ENCODE data around the gene DENND2A. TPM values are rescaled to one million over a fixed set of nuclear protein-coding genes. Genes with fewer than 3 reads are reported as not detected.

The DENND2A gene
- total and polyA plus RNA-seq, 2 of the 4 experiments (the other 2 are of a cell fraction) = 7.5 to 10.3 TPM

DNA sequence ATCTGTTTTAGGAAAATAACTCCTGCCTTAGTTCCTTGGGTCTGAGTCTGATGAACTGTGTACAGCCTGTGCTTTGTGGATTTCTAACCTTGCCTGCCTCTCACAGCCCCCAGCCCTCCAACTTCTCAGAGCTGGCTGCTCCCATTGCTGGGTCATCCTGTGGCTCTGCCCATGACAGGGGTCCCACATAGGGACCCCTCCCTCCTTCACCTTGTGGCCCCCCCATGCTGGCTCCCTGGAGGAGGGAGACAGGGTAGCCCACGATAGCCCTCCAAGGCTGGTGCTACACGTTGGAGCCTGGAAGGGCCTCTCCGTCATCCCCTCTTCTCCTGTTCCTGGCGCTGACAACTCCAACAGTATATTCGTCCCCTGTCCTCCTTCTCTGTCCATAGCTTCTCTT, 2.8 kb upstream of the DENND2A start:
- Histone ChIP-seq H3K4ac (ENCODE audit: low read depth, low read length) (no peak overlapping the region), H4K91ac (ENCODE audit: insufficient read depth, low read depth, low read length) (no peak overlapping the region), H2BK20ac (ENCODE audit: low read depth, low read length) (no peak overlapping the region), H3K56ac (ENCODE audit: extremely low read depth, insufficient read depth, low read length) (no peak overlapping the region), H2BK15ac (ENCODE audit: low read depth, low read length) (no peak overlapping the region), H3K14ac (replicated peaks; ENCODE audit: low read depth, low read length) (no peak overlapping the region), H3K9me1 (ENCODE audit: insufficient read depth, low read length) (no peaks in the 10 kb centered on the region; the same call in 1 of the 2 replicates), H4K5ac (ENCODE audit: low read depth, low read length) (no peak overlapping the region), H3K27me3 (ENCODE audit: control insufficient read depth, insufficient read depth, low read length) (no peaks in the 10 kb centered on the region), H4K8ac (ENCODE audit: low read depth in 2 of 2, low read length in 2 of 2) (no peak overlapping the region), H3K27ac (ENCODE audit: insufficient read depth, low read length) (no peak overlapping the region), H3K9ac (ENCODE audit: low read depth, low read length) (no peak overlapping the region), H2AK9ac (replicated peaks; ENCODE audit: low read depth, low read length, poor library complexity) (no peak overlapping the region), H3K36me3 (ENCODE audit: control insufficient read depth, insufficient read depth, low read length) (no peaks in the 10 kb centered on the region), H3K4me1 (ENCODE audit: control insufficient read depth, insufficient read depth, low read length) (peaks cover 12% of the 10 kb centered on the region), H3K79me1 (ENCODE audit: low read depth in 1 of 2, low read length in 2 of 2) (peaks cover 4 to 23% of the 10 kb centered on the region in 2 experiments; a peak in 3 of 4 replicates), H3K18ac (ENCODE audit: low read depth, low read length) (no peak overlapping the region), H2BK5ac (ENCODE audit: low read depth, low read length, poor library complexity, severe bottlenecking) (no peak overlapping the region), H3K9me3 (ENCODE audit: control insufficient read depth, insufficient read depth, low read length) (no peaks in the 10 kb centered on the region), H4K20me1 (ENCODE audit: insufficient read depth, low read length) (peaks cover 5% of the 10 kb centered on the region; the same call in 1 of the 2 replicates), H2BK120ac (ENCODE audit: low read depth, low read length) (no peak overlapping the region), H3K23ac (ENCODE audit: low read depth, low read length) (no peak overlapping the region), H2AFZ (replicated peaks; ENCODE audit: low read length, poor library complexity) (no peak overlapping the region), H3K4me3 (ENCODE audit: insufficient read depth, low read depth, low read length) (no peak overlapping the region), H3K4me2 (ENCODE audit: low read depth, low read length) (no peak overlapping the region), H2AK5ac (ENCODE audit: low read depth, low read length) (no peak overlapping the region)
- dilution Hi-C loops (cut with HindIII; ENCODE audit: low sequenced_read_pairs, unreplicated experiment) (no loop called here), in situ Hi-C loops (cut with MboI; ENCODE audit: low sequenced_read_pairs) (no loop called here), intact Hi-C loops (cut with micrococcal nuclease) (no loop called here)
- no CpG with 5 or more reads among the region's 5 CpGs for WGBS, 2 experiments (ENCODE audit: extremely low coverage in 2 of 2, insufficient read length in 1 of 2)
- ChIA-PET POLR2A (ENCODE audit: unreplicated experiment) (no interaction called here), CTCF (no interaction called here)
- TF ChIP-seq, protein P1, sequence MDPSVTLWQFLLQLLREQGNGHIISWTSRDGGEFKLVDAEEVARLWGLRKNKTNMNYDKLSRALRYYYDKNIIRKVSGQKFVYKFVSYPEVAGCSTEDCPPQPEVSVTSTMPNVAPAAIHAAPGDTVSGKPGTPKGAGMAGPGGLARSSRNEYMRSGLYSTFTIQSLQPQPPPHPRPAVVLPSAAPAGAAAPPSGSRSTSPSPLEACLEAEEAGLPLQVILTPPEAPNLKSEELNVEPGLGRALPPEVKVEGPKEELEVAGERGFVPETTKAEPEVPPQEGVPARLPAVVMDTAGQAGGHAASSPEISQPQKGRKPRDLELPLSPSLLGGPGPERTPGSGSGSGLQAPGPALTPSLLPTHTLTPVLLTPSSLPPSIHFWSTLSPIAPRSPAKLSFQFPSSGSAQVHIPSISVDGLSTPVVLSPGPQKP (IDR thresholded peaks at IDR 0.05; ENCODE audit: borderline replicate concordance, low read depth, low read length) = no peak
- TF ChIP-seq POLR2A (IDR thresholded peaks at IDR 0.05; ENCODE audit: low read depth, low read length) = no peak
- TF ChIP-seq CEBPB (IDR thresholded peaks at IDR 0.05; ENCODE audit: low read depth, low read length) = no peak
- no peak for TF ChIP-seq MAFK (IDR thresholded peaks at IDR 0.05; ENCODE audit: low read depth, low read length)
- no peak for TF ChIP-seq RCOR1 (IDR thresholded peaks at IDR 0.05; ENCODE audit: insufficient replicate concordance, low read length)
- no peak for TF ChIP-seq MXI1 (IDR thresholded peaks at IDR 0.05; ENCODE audit: borderline replicate concordance, low read depth, low read length)
- TF ChIP-seq, protein P2, sequence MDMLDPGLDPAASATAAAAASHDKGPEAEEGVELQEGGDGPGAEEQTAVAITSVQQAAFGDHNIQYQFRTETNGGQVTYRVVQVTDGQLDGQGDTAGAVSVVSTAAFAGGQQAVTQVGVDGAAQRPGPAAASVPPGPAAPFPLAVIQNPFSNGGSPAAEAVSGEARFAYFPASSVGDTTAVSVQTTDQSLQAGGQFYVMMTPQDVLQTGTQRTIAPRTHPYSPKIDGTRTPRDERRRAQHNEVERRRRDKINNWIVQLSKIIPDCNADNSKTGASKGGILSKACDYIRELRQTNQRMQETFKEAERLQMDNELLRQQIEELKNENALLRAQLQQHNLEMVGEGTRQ (IDR thresholded peaks at IDR 0.05; ENCODE audit: low read depth, low read length) = no peak
- no peak for TF ChIP-seq BHLHE40 (IDR thresholded peaks at IDR 0.05; ENCODE audit: low read depth, low read length)
- TF ChIP-seq RAD21 (IDR thresholded peaks at IDR 0.05; ENCODE audit: low read length) = no peak
- DNase-seq = no peak
- BruUV-seq (replicated peaks) = no TSS peak
- ATAC-seq (ENCODE audit: low read depth) = no peak

All from IMR-90 (cell line).